HepG2 (cell line): ENCODE data around the gene OR6C65. TPM values are rescaled to one million over a fixed set of nuclear protein-coding genes. Genes with fewer than 3 reads are reported as not detected.

Experiments
- ATAC-seq: fragments of 200-7000 bp; cut with Tn5 transposase; 3 replicates; pipeline ENCODE4 v1.9.1; 2020; ENCODE audit warnings: mild to moderate bottlenecking, moderate library complexity
- BruUV-seq: library from RNA; stranded (reverse); fragments of 400-500 nt; replicated peaks from 2 replicates; lab custom pipeline; 2021; lab: Mats Ljungman, UMichigan
- CTCF ChIA-PET: fragments of 300-600 bp; formaldehyde crosslinking; extraction: SDS; loops from one replicate; lab custom pipeline; 2021; ENCODE audit warnings: low total read pairs, inconsistent platforms, low intra/inter-chr PET ratio; lab: Yijun Ruan, JAX
- POLR2A ChIA-PET: fragments of 350-600 bp; sonication (Branson Sonifier 250); formaldehyde crosslinking; loops from one replicate; lab custom pipeline; 2020; ENCODE audit warnings: antibody characterized with exemption, inconsistent platforms; lab: Yijun Ruan, JAX
- DNase-seq: peaks from one replicate; pipeline ENCODE4 v3.0.0-alpha.2; 2015; ENCODE audit warnings: low spot score
- FAIRE-seq: peaks from 3 replicates; lab custom pipeline; 2011; peaks lifted over from hg19 to GRCh38; lab: Jason Lieb, UNC
- H2AFZ ChIP-seq: one replicate; pipeline ENCODE4 v1.6.1; 2011; ENCODE audit warnings: low read length, inconsistent platforms
- H3K27ac ChIP-seq: fragments of 300-600 bp; 3 replicates; pipeline ENCODE4 v1.8.0; 2011; ENCODE audit warnings: mixed run types, mild to moderate bottlenecking, mixed read lengths, low read length, inconsistent platforms; ENCODE audit not compliant: insufficient read depth; ENCODE audit errors: extremely low read length
- H3K27me3 ChIP-seq, 2 experiments: fragments of 200-600 bp in 1 of 2; 2 replicates in 1 of 2; 3 replicates in 1 of 2; pipeline versions ENCODE4 v1.6.0 to v1.8.0; 2011; ENCODE audit warnings: low read length in 2 of 2, mild to moderate bottlenecking in 2 of 2, moderate library complexity in 2 of 2, inconsistent platforms in 1 of 2; ENCODE audit not compliant: insufficient read depth in 2 of 2, control insufficient read depth in 1 of 2
- H3K36me3 ChIP-seq, 2 experiments: fragments of 200-600 bp in 1 of 2; replicated peaks in 1 of 2; 2 replicates in 1 of 2; 3 replicates in 1 of 2; pipeline versions ENCODE4 v1.5.1 to v1.8.0; 2011; ENCODE audit warnings: low read length in 2 of 2, inconsistent platforms in 1 of 2; ENCODE audit not compliant: insufficient read depth in 2 of 2, control insufficient read depth in 1 of 2
- H3K4me1 ChIP-seq: 2 replicates; pipeline ENCODE4 v1.5.1; 2012; ENCODE audit warnings: low read length, inconsistent platforms; ENCODE audit not compliant: insufficient read depth
- H3K4me2 ChIP-seq: 2 replicates; pipeline ENCODE4 v1.6.0; 2011; ENCODE audit warnings: low read depth, low read length, inconsistent platforms
- H3K4me3 ChIP-seq, 3 experiments: fragments of 200-600 bp in 1 of 3; sonication (generic), shearing (Covaris generic) in 1 of 3; replicated peaks in 1 of 3; 2 replicates each; pipeline ENCODE4 v1.5.1; 2011 to 2016; ENCODE audit warnings: low read length in 3 of 3, inconsistent platforms in 2 of 3, low read depth in 2 of 3, mild to moderate bottlenecking in 2 of 3, control low read depth in 1 of 3, mixed read lengths in 1 of 3; ENCODE audit not compliant: insufficient read depth in 1 of 3
- H3K79me2 ChIP-seq: one replicate; pipeline ENCODE4 v1.6.1; 2011; ENCODE audit warnings: low read length, inconsistent platforms; ENCODE audit not compliant: insufficient read depth
- H3K9ac ChIP-seq: 2 replicates; pipeline ENCODE4 v1.6.0; 2011; ENCODE audit warnings: mild to moderate bottlenecking, low read depth, low read length, inconsistent platforms; ENCODE audit not compliant: insufficient read depth
- H3K9me3 ChIP-seq: 2 replicates; pipeline ENCODE4 v1.5.1; 2012; ENCODE audit warnings: mild to moderate bottlenecking, low read length
- H4K20me1 ChIP-seq: 2 replicates; pipeline ENCODE4 v1.6.0; 2011; ENCODE audit warnings: inconsistent platforms, mild to moderate bottlenecking, low read length, moderate library complexity; ENCODE audit not compliant: insufficient read depth
- ARNTL ChIP-seq: sonication (generic); formaldehyde crosslinking; IDR thresholded peaks from 2 replicates; pipeline ENCODE4 v1.4.0; 2020; ENCODE audit warnings: mild to moderate bottlenecking, missing genetic modification reagents
- ASH2L ChIP-seq: fragments of 300-600, 200-600 bp; sonication (generic); IDR thresholded peaks from 2 replicates; pipeline ENCODE4 v1.7.0; 2017; ENCODE audit warnings: low read depth, mild to moderate bottlenecking, moderate library complexity, mixed read lengths, low read length; ENCODE audit not compliant: insufficient read length
- DMAP1 ChIP-seq: IDR thresholded peaks from 2 replicates; pipeline ENCODE4 v1.6.1; 2016
- FOSL2 ChIP-seq: sonication (generic); formaldehyde crosslinking; IDR thresholded peaks from 2 replicates; pipeline ENCODE4 v1.4.0; 2020; ENCODE audit warnings: missing genetic modification reagents
- FOXJ3 ChIP-seq: sonication (generic); formaldehyde crosslinking; IDR thresholded peaks from 2 replicates; pipeline ENCODE4 v1.4.0; 2020; ENCODE audit warnings: missing genetic modification reagents, mild to moderate bottlenecking, borderline replicate concordance
- HIVEP1 ChIP-seq: sonication (generic); formaldehyde crosslinking; IDR thresholded peaks from 2 replicates; pipeline ENCODE4 v1.4.0; 2020; ENCODE audit warnings: mild to moderate bottlenecking, missing genetic modification reagents
- HMGXB3 ChIP-seq: sonication (generic); formaldehyde crosslinking; IDR thresholded peaks from 2 replicates; pipeline ENCODE4 v1.4.0; 2020; ENCODE audit warnings: missing genetic modification reagents, borderline replicate concordance
- HNF4A ChIP-seq: sonication (generic); formaldehyde crosslinking; IDR thresholded peaks from 2 replicates; pipeline ENCODE4 v1.4.0; 2020; ENCODE audit warnings: missing genetic modification reagents
- KMT2A ChIP-seq: sonication (generic); formaldehyde crosslinking; IDR thresholded peaks from 2 replicates; pipeline ENCODE4 v1.4.0; 2020; ENCODE audit warnings: missing genetic modification reagents
- NFATC3 ChIP-seq: sonication (generic); formaldehyde crosslinking; IDR thresholded peaks from 2 replicates; pipeline ENCODE4 v1.5.1; 2020; ENCODE audit warnings: mild to moderate bottlenecking, missing genetic modification reagents
- RBAK ChIP-seq: sonication (generic); formaldehyde crosslinking; IDR thresholded peaks from 2 replicates; pipeline ENCODE4 v1.5.1; 2020; ENCODE audit warnings: mild to moderate bottlenecking, missing genetic modification reagents
- ZBTB26 ChIP-seq: IDR thresholded peaks from 2 replicates; pipeline ENCODE4 v1.6.1; 2016; ENCODE audit warnings: missing compliant biosample characterization, missing genetic modification reagents, borderline replicate concordance
- ZFP36L1 ChIP-seq: sonication (generic); formaldehyde crosslinking; IDR thresholded peaks from 2 replicates; pipeline ENCODE4 v1.8.0; 2022; ENCODE audit warnings: mild to moderate bottlenecking, missing genetic modification reagents, moderate library complexity
- ZFYVE20 ChIP-seq: sonication (generic); formaldehyde crosslinking; IDR thresholded peaks from 2 replicates; pipeline ENCODE4 v1.8.0; 2023; ENCODE audit warnings: low read depth, mild to moderate bottlenecking, moderate library complexity, missing genetic modification reagents, borderline replicate concordance
- ZNF749 ChIP-seq: sonication (generic); formaldehyde crosslinking; IDR thresholded peaks from 2 replicates; pipeline ENCODE4 v1.8.0; 2022; ENCODE audit warnings: mild to moderate bottlenecking, missing genetic modification reagents, moderate library complexity, borderline replicate concordance
- ZNF784 ChIP-seq: sonication (generic); formaldehyde crosslinking; IDR thresholded peaks from 2 replicates; pipeline ENCODE4 v1.5.1; 2020; ENCODE audit warnings: missing genetic modification reagents, mild to moderate bottlenecking, borderline replicate concordance
- ZNF816 ChIP-seq: sonication (generic); formaldehyde crosslinking; IDR thresholded peaks from 2 replicates; pipeline ENCODE4 v1.8.0; 2022; ENCODE audit warnings: missing genetic modification reagents, mild to moderate bottlenecking, borderline replicate concordance
- WGBS: methylation state at CpG from one replicate; pipeline ENCODE4 v1.1.6; 2017; ENCODE audit warnings: low lambda C conversion rate; 5-methylcytosine and 5-hydroxymethylcytosine counted together
- in situ Hi-C: cut with HindIII; loops from 2 replicates; pipeline ENCODE4 v1.10.0; 2017; ENCODE audit warnings: low pct_unique_long_range_greater_than_20kb; ENCODE audit not compliant: extremely low pct_ligation_motif_present
- intact Hi-C: fragments of 100-400 bp; cut with micrococcal nuclease; formaldehyde crosslinking; loops from one replicate; pipeline ENCODE4 v1.10.0; 2022; ENCODE audit not compliant: unreplicated experiment
- polyA plus RNA-seq, 8 experiments: library from polyadenylated mRNA; depleted of rRNA in 3 of 8; stranded (reverse) in 7 of 8; unstranded in 1 of 8; fragments of >200 nt; fragmentation: Illumina TruSeq in 4 of 8; extraction: Trizol in 4 of 8; gene quantifications; 2 replicates each; pipeline versions ENCODE4 v1.2.1 to v1.2.3, GENCODE V29; 2011 to 2016; ENCODE audit warnings: low read depth in 4 of 8, missing spikeins in 1 of 8, mixed read lengths in 1 of 8; ENCODE audit not compliant: insufficient read depth in 1 of 8
- total RNA-seq, 5 experiments: library from RNA; depleted of rRNA; stranded (reverse); fragments of >200 nt; fragmentation: Illumina TruSeq; extraction: Trizol; gene quantifications; 2 replicates each; pipeline ENCODE4 v1.2.3, GENCODE V29; 2016; ENCODE audit warnings: low read depth in 1 of 5

Gene OR6C65
- total and polyA plus RNA-seq, 2 of the 13 experiments (the other 11 are each of a cell fraction or from before 2014, with no cell fraction given) = not detected

- no peak for TF ChIP-seq HMGXB3 (CRISPR knock-in tag)
- TF ChIP-seq ZNF749 (CRISPR knock-in tag) = no peak
- no peak for TF ChIP-seq FOSL2 (CRISPR knock-in tag)
- no peak for TF ChIP-seq HNF4A (CRISPR knock-in tag)
- no peak for TF ChIP-seq ZFYVE20 (CRISPR knock-in tag)
- TF ChIP-seq, all 625 proteins: peak for 0
Measured at GRCh38 chr12:55392032-55392795, 8.1 kb upstream of the OR6C65 start (continued).

GRCh38 chr12:55396326-55396725 lies 4.0 kb upstream of the OR6C65 start:
- H3K9me3 ChIP-seq = no peaks in the 10 kb centered on the region
- no TSS peak for BruUV-seq
- H4K20me1 ChIP-seq = no peaks in the 10 kb centered on the region
- no peak for FAIRE-seq
- H3K9ac ChIP-seq = no peak overlapping the region
- H3K27ac ChIP-seq = no peak overlapping the region
- WGBS = 0% methylated on average over 1 of the region's 1 CpG
- POLR2A ChIA-PET = no interaction called here
- no peaks in the 10 kb centered on the region for H3K4me1 ChIP-seq
- no peak overlapping the region for H3K4me2 ChIP-seq
- H2AFZ ChIP-seq = no peak overlapping the region
- no peak for DNase-seq
- H3K79me2 ChIP-seq = no peaks in the 10 kb centered on the region
- no peak overlapping the region for H3K4me3 ChIP-seq
- no peak for ATAC-seq
- intact Hi-C loops (no loop called here), in situ Hi-C loops (no loop called here)
- no peaks in the 10 kb centered on the region for H3K36me3 ChIP-seq
- CTCF ChIA-PET = no interaction called here
- H3K27me3 ChIP-seq = no peaks in the 10 kb centered on the region
- TF ChIP-seq KMT2A (CRISPR knock-in tag) (no peak), HIVEP1 (CRISPR knock-in tag) (no peak), ZBTB26 (CRISPR knock-in tag) (no peak), ZFP36L1 (CRISPR knock-in tag) (no peak), DMAP1 (no peak), FOXJ3 (CRISPR knock-in tag) (no peak), NFATC3 (CRISPR knock-in tag) (no peak), ASH2L (no peak), ZNF784 (CRISPR knock-in tag) (no peak), ARNTL (no peak), RBAK (CRISPR knock-in tag) (no peak), ZNF816 (CRISPR knock-in tag) (no peak)
